Inflammatory macrophage treated with lipopolysaccharide for 4 hours (primary cell): Measurements from ENCODE around the gene MRNIP.

ENCODE experiments used
- DNase-seq: peaks from one replicate; pipeline ENCODE4 v3.0.0-alpha.2; 2020

Gene MRNIP

DNA sequence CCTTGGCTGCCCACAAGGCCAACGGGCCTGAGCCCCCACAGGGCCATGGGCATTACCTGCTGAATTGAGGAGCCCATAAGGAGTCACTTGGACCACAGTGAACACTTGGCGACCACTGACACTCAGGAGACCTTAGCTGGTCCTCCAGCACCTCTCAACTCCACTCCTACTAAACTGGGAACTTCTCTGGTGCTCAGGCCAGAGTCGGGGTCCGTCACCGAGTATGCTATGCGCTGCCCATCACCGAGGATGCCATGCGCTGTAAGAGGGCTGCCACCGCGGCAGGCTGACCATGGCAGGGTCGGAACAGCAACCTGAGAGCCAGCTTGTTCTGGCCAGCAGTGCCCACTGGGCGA lies 38.5 kb downstream of the MRNIP start:
- DNase-seq: no peak

DNA sequence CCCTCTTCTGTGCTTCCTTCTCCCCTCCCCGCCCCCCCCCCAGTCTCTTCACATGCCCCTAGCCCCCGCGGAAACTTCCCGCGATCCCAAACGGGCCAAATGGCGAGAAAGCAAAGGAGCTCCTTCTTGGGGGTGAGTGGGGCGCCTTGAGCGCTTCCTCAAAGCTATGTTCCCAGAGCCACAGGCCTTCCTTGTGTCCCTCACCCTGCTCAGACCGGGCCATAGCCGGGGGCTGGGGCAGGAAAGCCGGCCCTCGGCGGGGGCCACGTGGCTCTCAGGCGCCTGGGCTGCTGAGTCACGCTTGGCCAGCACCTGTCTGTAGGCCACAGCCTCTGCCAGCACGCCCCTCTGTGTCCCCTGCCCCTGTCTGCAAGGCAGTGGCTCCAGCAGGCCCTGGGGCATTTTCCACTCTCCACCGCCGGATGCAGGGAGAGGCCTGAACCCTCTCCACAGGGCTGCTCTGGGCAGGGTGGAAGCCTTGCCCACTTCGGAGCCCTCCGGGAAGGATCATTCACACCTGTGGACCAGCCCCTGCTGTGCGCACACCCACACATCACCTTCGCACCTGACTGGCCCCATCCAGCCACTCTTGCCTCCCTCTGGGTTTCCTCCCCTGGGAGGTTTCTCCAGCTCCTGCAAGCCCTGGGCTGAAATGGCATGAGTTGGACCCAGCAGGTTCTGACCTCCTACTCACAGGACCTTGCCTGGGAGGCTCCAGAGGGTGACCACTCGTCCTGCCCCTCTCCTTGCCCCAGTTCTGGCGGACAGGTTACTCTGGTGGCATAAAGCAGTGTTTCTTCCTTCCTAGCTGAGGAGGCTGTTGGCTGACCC lies 39.1 kb downstream of the MRNIP start:
- DNase-seq: peak; percentile 64

- peak; percentile 96 for DNase-seq
These were observed 39.8 kb downstream of the MRNIP start for GRCh38 chr5:179818746-179819295.

DNA sequence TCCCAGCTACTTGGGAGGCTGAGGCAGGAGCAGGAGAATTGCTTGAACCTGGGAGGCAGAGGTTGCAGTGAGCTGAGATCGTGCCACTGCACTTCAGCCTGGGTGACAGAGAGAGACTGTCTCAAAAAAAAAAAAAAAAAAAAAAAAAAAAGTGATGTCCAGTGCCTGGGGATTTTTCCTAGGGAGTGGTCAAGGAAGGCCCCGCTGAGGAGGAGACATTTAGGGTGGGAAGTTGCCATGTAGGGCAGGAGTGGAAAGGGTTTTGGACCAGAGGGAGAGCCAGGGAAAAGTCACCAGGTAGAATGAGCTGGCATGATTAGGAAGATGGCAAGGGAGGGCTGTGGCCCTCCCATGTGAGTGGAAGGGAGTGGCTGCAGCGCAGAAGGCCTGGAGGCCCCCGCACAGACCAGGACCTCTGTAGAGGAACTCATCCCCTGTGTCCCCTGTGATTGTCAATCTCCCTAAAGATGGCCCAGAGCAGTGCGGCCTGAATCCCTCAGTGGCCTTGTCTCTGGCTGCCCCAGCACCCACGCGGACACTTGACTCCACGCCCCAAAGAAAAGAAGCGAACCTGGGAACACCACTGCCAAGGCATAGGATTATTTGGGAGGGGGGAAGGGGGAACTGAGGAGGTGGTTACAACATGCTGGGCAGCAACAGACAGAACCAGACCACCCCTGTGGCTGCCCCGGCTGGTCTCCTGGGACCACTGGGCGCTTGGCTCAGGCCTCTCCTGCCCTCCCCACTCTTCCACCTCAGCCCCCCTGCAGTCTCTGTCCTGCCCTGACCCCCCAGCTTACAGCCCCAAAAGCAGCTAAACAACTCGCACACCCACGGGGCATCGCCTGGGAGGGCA lies 40.5 kb downstream of the MRNIP start:
- peak; percentile 24 for DNase-seq

DNA sequence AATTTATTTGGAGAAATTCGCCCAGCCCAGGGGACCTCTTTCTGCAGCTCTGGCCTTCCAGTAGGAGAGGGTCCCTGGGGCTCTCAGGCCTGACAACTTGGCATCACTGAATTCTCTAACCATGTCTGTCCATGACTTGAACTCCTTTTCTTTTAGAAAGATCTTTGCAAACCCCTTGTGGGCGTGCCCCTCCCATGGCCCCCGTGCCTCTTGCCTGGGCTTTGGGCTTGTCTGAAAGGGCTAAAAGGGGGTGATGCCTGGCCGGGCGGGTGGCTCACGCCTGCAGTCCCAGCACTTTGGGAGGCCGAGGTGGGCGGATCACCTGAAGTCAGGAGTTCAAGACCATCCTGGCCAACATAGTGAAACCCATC lies 41.2 kb downstream of the MRNIP start:
- DNase-seq: no peak

DNA sequence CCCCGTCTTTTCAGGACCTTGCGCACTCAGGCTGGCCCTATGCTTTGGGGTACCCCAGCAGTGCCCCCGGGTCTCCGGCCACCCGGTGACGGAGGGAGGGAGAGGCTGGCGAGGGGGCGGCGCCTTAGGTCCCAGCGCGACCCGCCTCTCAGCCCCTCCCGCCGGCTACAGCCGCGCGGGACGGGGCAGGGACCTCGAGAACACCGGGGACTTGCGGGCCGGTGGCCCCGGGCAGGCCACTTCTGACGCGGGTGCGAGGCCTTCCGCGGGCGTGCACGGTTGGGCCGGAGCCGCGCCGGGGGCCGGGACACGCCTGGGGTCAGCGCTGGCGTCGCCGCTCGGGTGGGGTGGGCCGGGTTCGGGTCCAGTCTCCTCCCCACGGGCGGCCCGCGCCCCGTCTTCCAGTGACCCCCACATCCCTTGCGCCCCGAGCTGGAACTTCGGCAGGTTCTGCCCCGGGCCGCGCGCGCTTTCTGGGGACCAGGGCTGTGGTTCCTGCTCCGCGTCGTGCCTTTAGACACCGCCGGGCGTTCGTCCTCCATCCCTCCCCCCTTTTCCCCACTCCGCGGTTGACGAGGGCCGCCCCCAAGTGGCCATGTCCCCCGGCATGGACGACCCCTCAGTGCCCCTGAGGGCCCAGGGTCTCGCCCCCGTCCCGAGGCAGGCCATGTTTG lies 41.7 kb downstream of the MRNIP start:
- no peak for DNase-seq

- DNase-seq: no peak
These were observed 42.2 kb downstream of the MRNIP start for GRCh38 chr5:179816401-179816795.

- no peak for DNase-seq
These were observed 42.9 kb downstream of the MRNIP start for GRCh38 chr5:179815491-179816249.

GRCh38 chr5:179814090-179814489 lies 44.5 kb downstream of the MRNIP start:
- no peak for DNase-seq

GRCh38 chr5:179812997-179813607 lies 45.5 kb downstream of the MRNIP start:
- DNase-seq: no peak

GRCh38 chr5:179812135-179812825 lies 46.3 kb downstream of the MRNIP start:
- DNase-seq: no peak

- DNase-seq: peak; percentile 80
These were observed 52.2 kb downstream of the MRNIP start, which contains the start of gene MGAT4B for GRCh38 chr5:179806250-179807048. MGAT4B (minus strand) TSS chr5:179806866; CDS start chr5:179806583, 283 bp downstream.

DNA sequence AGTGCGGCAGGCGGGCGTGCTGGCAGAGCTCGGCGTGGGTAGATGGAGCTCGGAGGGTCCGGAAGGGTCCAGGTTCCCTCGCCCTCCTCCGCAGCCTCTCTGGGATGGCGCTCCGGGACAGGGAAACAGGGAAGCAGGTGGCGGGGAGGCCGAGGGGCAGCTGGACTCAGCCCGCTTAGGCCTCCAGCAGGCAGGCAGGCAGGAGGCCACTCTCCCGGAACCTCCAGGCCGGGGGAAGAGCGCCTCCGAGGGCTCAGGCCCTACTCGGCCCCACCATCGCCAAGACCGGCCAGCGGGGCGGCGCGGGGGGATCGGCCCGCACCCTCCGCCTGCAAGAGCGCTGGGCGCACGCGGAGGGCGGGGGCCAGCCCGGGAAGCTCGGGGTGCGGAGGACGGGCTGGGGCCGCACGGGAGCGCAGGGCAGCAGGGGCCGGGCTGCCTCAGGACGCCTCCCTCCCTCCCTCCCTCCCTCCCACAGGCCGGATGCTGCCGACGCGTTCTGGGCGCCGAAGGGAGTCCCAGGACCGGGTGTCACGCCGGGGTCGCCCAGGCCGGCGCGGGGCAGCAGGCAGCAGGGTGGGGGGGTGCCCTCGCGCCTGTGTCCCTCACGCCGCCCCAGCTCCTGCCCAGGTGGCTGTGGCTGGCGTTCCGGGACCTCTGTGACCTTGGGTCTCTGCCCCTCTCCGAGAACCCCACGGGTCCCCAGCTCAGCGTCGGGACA lies 52.9 kb downstream of the MRNIP start:
- DNase-seq: peak; percentile 44

- no peak for DNase-seq
These were observed 53.5 kb downstream of the MRNIP start for GRCh38 chr5:179805070-179805528.

GRCh38 chr5:179804555-179804947 lies 54.1 kb downstream of the MRNIP start:
- no peak for DNase-seq

DNA sequence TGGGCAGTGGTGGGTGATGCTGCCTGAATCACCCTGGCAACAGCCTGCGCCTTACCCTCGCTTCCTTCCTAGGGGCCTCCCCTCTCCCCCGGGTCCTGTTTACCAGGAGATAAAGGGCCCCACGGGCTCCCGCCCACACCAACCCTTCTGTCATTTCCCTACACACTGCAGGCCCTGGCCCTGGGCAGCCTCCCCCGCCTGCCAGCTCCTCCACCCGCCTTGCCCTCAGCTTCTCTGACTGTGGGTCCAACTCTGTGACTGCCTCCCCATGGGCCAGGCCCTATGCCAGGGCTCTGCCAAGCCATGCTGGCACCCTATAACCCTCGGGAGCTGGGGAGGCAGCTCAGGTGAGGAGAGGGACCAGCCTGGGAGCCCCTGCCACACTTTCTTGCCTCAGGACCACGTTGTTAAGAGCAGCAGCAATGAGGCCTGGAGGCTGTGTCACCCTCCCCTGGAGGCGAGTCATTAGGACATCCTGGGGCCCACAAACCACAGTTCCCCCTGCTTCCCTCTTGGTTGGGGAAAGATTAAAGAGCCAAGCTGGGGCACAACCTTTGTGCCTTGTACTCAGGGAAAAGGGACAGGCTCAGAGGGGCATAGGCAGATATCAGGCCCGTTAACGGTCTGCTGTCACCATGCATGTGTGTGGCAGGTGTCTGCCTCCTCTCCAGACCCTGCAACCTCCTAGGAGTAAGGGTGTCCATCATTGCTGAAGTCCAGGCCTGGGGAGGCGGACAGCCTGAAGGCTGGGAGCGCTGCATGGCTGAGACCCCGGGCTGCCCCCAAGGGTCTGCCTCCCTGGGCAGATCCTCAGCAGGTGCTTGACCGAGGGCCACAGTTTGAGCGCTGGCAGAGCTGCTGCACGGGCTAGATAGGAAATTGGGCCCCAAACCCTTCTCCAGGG lies 54.7 kb downstream of the MRNIP start:
- DNase-seq: peak; percentile 67

DNA sequence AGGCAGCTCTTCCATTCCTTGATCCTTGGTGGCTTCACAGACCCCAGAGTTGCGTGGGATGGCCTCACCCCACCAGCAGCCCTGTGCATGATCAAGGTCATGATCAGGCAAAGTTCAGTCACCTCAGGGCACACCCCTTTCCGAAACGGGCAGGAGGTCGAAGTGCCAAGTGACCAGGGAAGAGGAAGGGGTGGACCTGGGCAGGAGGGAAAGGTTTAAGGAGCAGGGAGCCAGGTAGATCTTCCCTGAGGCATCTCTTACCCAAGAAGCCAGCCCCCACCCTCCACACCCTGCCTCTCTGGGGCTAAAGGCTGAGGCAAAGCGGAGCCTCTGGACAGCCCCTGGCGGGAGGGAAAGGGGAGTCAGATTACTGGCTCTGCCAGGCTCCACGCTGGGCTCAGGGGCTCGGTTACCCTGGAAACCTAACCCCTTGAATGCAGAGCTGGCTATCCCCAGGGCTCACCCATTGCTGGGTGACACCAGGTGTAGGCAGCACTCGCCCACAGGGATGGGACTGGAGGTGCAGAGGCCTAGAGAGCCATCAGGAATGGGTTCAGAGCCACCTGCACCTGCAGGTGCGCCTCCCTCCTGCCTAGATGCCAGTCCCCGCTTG lies 55.6 kb downstream of the MRNIP start:
- DNase-seq: no peak
